ENCODE results near the gene CYSLTR2. TPM values are rescaled to one million over a fixed set of nuclear protein-coding genes. Genes with fewer than 3 reads are reported as not detected.

CYSLTR2 gene
- polyA plus RNA-seq, 1 donor from 2014 or later = 0.19 TPM

DNA sequence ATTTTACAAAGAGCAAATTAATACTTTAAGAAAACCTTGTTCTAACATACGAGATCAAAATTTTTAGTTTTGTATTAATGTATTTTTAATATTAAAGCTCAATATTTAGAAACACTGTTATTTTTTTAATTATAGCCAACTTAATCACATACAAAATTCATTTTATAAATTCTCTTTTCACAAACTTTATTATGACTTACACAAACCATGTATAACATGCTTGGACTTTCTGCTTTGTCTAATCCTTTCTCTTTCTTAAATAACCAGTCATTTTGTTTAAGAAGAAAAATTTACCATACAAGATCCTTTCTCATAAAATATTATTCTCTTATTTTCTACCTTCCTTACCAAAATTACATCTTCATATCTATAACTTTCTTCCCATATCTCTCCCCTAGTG lies 62.2 kb downstream of the CYSLTR2 start:
- Histone ChIP-seq H2AFZ (ENCODE audit: low read depth, low read length) (no peak overlapping the region), H3K27me3 (ENCODE audit: insufficient read depth, low read depth, low read length) (no peaks in the 10 kb centered on the region), H4K20me1 (ENCODE audit: insufficient read depth) (no peaks in the 10 kb centered on the region), H3K9ac (ENCODE audit: low read length) (no peak overlapping the region), H3K79me2 (replicated peaks; ENCODE audit: insufficient read depth, low read length) (no peaks in the 10 kb centered on the region), H3K27ac (ENCODE audit: low read length) (no peak overlapping the region), H3F3A (ENCODE audit: insufficient read depth, low read length, poor library complexity, severe bottlenecking) (no peaks in the 10 kb centered on the region), H3K36me3 (ENCODE audit: insufficient read depth, low read length) (no peaks in the 10 kb centered on the region), H3K4me3 (ENCODE audit: low read length) (no peak overlapping the region), H3K4me2 (ENCODE audit: low read length) (no peak overlapping the region), H3K9me2 (ENCODE audit: insufficient read depth, low read length) (no peaks in the 10 kb centered on the region), H3K9me3 (ENCODE audit: low read length) (peaks cover 6% of the 10 kb centered on the region)
- TF ChIP-seq, protein P1, sequence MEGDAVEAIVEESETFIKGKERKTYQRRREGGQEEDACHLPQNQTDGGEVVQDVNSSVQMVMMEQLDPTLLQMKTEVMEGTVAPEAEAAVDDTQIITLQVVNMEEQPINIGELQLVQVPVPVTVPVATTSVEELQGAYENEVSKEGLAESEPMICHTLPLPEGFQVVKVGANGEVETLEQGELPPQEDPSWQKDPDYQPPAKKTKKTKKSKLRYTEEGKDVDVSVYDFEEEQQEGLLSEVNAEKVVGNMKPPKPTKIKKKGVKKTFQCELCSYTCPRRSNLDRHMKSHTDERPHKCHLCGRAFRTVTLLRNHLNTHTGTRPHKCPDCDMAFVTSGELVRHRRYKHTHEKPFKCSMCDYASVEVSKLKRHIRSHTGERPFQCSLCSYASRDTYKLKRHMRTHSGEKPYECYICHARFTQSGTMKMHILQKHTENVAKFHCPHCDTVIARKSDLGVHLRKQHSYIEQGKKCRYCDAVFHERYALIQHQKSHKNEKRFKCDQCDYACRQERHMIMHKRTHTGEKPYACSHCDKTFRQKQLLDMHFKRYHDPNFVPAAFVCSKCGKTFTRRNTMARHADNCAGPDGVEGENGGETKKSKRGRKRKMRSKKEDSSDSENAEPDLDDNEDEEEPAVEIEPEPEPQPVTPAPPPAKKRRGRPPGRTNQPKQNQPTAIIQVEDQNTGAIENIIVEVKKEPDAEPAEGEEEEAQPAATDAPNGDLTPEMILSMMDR (IDR thresholded peaks at IDR 0.05; ENCODE audit: poor library complexity, severe bottlenecking) = no peak
- no peak for TF ChIP-seq EP300 (conservative IDR thresholded peaks at IDR 0.05; ENCODE audit: poor library complexity, severe bottlenecking)
- no peak for TF ChIP-seq TAF1 (IDR thresholded peaks at IDR 0.05; ENCODE audit: low read depth)
- no peak for TF ChIP-seq MXI1 (conservative IDR thresholded peaks at IDR 0.05; ENCODE audit: poor library complexity, severe bottlenecking)
- TF ChIP-seq POLR2AphosphoS5 (IDR thresholded peaks at IDR 0.05) = no peak
- no peak for TF ChIP-seq RAD21 (conservative IDR thresholded peaks at IDR 0.05)
- TF ChIP-seq EZH2 (IDR thresholded peaks at IDR 0.05; ENCODE audit: borderline replicate concordance, insufficient read depth, low read length, poor library complexity, severe bottlenecking) = no peak
- TF ChIP-seq, protein P2, sequence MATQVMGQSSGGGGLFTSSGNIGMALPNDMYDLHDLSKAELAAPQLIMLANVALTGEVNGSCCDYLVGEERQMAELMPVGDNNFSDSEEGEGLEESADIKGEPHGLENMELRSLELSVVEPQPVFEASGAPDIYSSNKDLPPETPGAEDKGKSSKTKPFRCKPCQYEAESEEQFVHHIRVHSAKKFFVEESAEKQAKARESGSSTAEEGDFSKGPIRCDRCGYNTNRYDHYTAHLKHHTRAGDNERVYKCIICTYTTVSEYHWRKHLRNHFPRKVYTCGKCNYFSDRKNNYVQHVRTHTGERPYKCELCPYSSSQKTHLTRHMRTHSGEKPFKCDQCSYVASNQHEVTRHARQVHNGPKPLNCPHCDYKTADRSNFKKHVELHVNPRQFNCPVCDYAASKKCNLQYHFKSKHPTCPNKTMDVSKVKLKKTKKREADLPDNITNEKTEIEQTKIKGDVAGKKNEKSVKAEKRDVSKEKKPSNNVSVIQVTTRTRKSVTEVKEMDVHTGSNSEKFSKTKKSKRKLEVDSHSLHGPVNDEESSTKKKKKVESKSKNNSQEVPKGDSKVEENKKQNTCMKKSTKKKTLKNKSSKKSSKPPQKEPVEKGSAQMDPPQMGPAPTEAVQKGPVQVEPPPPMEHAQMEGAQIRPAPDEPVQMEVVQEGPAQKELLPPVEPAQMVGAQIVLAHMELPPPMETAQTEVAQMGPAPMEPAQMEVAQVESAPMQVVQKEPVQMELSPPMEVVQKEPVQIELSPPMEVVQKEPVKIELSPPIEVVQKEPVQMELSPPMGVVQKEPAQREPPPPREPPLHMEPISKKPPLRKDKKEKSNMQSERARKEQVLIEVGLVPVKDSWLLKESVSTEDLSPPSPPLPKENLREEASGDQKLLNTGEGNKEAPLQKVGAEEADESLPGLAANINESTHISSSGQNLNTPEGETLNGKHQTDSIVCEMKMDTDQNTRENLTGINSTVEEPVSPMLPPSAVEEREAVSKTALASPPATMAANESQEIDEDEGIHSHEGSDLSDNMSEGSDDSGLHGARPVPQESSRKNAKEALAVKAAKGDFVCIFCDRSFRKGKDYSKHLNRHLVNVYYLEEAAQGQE (IDR thresholded peaks at IDR 0.05; ENCODE audit: borderline replicate concordance) = no peak
- no peak for TF ChIP-seq SMC3 (conservative IDR thresholded peaks at IDR 0.05; ENCODE audit: poor library complexity)

DNA sequence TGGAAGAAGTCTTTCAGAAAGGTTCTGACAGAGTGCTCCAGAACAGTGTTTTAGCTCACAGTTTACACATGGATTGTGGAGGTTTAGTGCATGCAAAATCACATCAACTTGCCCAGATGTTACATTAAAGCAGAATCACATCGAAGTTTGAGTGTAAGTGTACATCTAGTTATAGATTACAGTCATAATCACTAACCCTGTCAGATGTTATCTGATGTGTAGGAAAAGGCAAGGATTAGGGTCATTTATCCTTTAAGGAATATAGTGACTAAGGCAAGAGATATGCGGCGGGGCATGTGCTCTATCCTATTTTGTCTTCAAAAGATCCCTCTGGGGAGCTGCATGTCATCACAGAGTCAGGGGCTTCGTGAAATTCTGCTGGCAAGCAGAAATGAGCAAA lies 66.9 kb downstream of the CYSLTR2 start:
- no peaks in the 10 kb centered on the region for H3K36me3 ChIP-seq (ENCODE audit: insufficient read depth, low read length)
- peaks cover 1% of the 10 kb centered on the region for H3K9me3 ChIP-seq (ENCODE audit: low read length)
- H3K4me3 ChIP-seq (ENCODE audit: low read length) = no peak overlapping the region
- H3K9ac ChIP-seq (ENCODE audit: low read length) = no peak overlapping the region
- no peak overlapping the region for H3K4me2 ChIP-seq (ENCODE audit: low read length)
- H3K79me2 ChIP-seq (replicated peaks; ENCODE audit: insufficient read depth, low read length) = no peaks in the 10 kb centered on the region
- no peaks in the 10 kb centered on the region for H4K20me1 ChIP-seq (ENCODE audit: insufficient read depth)
- H3K9me2 ChIP-seq (ENCODE audit: insufficient read depth, low read length) = no peaks in the 10 kb centered on the region
- H2AFZ ChIP-seq (ENCODE audit: low read depth, low read length) = no peak overlapping the region
- no peak overlapping the region for H3K27ac ChIP-seq (ENCODE audit: low read length)
- H3K27me3 ChIP-seq (ENCODE audit: insufficient read depth, low read depth, low read length) = no peaks in the 10 kb centered on the region
- TF ChIP-seq TAF1 (IDR thresholded peaks at IDR 0.05; ENCODE audit: low read depth) (no peak), EP300 (conservative IDR thresholded peaks at IDR 0.05; ENCODE audit: poor library complexity, severe bottlenecking) (no peak), MXI1 (conservative IDR thresholded peaks at IDR 0.05; ENCODE audit: poor library complexity, severe bottlenecking) (no peak), RAD21 (conservative IDR thresholded peaks at IDR 0.05) (no peak), SMC3 (conservative IDR thresholded peaks at IDR 0.05; ENCODE audit: poor library complexity) (no peak)
- TF ChIP-seq, protein P1 (IDR thresholded peaks at IDR 0.05; ENCODE audit: poor library complexity, severe bottlenecking) = no peak
- TF ChIP-seq, protein P2 (IDR thresholded peaks at IDR 0.05; ENCODE audit: borderline replicate concordance) = no peak
- H3F3A ChIP-seq (ENCODE audit: insufficient read depth, low read length, poor library complexity, severe bottlenecking) = no peaks in the 10 kb centered on the region

Data from neural cell (in vitro differentiated cells).